Activated CD4-positive, CD25-positive, alpha-beta regulatory T cell (primary cell): ENCODE results near the gene SLC39A9.

Experiments used
- DNase-seq, 4 experiments: peaks; one replicate each; lab custom pipeline; 2025; lab: John Stamatoyannopoulos, UW

Gene SLC39A9

DNA sequence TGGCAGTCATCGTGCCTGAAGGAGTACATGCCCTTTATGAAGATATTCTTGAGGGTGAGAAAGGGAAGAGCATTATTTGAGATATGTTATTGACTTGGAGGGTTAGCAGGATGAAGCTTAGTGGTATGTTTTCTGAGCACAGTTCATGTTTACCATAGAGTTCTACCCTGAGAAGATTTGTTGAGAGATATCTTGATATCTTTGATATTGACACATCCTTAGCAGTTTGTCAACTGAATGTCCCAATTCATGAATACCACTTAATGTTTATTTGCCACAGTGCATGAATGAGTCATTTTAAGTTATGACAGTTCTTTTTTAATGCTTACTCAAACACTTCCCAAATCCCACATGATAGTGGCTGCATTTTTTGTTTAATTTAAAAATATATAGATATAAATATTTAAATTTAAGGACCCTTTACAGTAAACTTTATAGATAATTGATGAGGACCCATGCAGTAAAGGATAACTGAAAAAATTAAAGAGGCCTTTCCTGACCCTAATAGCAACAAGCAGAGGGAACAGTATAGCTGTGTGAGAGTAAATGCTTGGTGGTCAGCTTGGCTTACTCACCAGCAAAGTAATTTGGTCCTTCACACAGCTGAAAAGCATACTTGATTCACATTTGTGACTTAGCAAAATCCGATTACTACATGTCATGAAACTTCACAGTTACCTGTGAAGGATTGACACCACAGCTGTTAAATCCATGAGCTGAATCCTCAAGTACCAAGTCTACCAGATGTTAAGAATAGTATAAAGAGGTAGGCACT, 25.8 kb downstream of the SLC39A9 start:
- no peak for DNase-seq

DNA sequence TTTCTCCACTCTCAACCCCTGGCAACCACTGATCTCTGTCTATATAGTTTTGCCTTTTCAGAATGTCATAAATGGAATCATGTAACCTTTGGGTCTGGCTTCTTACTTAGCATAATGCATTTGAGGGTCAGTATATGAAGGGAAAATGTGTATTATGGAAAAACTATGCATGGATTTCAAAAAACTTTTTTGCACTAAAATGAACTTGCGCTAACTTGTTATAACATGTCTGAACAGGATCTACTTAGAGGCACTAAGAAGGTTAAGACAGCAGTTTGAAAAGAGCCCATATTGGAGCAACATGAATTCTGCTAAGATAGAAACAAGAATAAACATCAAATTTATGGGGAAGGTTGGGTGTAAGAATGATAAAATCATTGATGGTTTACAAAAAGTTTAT, 29.1 kb downstream of the SLC39A9 start:
- DNase-seq, result no peak

DNA sequence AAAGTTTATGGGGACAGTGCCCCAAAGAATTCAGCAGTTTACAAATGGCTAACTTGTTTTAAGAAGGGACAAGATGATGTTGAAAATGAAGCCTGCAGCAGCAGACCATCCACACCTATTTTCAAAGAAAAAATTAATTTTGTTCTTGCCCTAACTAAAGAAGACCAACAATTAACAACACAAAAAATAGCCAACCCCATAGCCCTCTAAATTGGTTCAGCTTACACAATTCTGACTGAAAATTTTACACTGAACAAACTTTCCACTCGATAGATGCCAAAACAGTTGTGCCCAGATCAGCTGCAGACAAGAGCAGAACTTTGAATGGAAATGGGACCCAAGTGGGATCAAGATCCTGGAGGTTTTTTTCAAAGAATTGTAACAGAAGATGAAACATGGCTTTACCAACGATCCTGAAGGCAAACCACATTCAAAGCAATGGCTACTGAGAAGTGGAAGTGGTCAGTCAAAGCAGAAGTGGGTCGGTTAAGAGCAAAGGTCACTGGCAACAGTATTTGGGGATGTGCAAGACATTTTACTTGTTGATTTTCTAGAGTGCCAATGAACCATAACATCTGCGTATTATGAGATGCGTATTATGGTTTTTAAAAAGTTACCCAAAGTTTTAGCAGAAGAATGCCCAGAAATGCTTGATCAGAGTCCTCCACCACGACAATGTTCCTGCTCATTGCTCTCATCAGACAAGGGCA, 30.0 kb downstream of the SLC39A9 start:
- no peak for DNase-seq

DNA sequence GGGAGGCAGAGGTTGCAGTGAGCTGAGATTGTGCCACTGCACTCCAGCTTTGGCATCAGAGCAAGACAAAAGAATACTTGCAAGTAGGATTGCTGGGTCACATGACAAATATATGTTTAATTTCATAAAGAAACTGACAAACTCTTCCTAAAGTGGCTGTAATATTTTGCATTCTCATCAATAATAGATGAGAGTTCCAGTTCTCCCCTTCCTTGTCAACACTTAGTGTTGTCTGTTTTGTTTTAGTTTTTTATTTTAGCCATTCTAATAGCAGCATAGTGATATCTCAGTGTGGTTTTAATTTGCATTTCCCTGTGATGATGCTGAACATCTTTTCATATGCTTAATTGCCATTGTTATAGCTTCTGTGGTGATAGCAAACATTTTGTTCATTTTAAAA, 31.2 kb downstream of the SLC39A9 start:
- no peak for DNase-seq

DNA sequence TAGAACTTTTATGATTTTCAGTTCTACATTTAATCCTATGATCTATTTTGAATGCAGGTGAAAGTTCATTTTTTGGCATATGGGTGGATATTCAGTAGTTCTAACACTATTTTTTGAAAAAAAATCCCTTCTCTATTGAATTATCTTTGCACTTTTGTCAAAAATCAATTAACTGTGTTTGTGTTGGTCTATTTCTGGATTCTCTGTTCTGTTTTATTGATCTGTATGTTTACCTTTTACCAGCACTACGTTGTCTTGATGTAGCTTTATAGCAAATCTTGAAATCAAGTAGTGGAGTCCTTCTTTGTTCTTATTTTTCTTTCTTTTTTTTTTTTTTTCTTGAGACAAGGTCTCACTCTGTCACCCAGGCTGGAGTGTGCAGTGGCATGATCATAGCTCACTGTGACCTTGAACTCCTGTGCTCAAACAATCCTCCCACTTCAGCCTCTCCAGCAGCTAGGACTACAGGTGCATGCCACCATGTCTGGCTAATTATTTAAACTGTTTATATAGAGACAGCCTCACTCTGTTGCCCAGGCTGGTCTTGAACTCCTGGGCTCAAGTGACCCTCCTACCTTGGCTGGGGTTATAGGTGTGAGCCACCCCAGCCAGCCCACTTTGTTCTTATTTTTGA, 31.9 kb downstream of the SLC39A9 start:
- no peak for DNase-seq

DNA sequence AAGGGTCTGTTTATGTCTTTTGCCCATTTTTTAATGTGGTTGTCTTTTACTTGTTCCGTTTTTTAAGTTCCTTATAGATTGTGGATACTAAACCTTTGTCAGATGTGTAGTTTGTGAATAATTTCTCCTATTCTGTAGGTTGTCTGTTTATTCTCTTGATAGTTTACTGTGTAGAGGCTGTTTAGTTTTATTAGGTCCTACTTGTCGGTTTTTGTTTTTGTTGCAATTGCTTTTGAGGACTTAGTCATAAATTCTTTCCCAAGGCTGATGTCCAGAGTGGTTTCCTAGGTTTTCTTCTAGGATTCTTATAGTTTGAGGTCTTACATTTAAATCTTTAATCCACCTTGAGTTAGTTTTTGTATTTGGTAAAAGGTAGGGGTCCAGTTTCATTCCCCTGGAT, 33.9 kb downstream of the SLC39A9 start:
- no peak for DNase-seq

DNA sequence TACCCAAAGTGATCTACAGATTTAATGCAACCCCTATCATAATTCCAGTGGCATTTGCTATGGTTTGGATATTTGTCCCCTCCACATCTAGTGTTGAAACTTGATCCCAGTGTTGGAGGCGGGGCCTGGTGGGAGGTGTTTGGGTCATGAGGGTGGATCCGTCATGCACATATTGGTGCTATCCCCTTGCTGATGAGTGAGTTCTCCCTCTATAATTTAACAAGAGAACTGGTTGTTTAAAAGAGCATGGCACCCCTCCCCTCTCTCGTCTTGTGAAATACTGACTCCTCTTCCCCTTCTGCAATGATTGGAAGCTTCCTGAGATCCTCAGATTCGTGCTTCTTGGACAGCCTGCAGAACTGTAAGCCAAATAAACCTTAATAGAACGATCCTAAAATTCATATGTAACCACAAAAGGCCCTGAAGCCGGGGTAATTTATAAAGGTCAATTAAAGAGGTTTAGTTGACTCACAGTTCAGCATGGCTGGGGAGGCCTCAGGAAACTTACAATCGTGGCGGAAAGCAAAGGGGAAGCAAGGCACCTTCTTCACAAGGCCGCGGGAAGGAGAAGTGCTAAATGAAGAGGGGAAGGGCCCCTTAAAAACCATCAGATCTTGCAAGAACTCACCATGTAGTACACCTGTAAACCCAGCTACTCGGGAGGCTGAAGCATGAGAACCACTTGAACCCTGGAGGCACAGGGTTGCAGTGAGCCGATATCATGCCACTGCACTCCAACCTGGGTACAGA, 41.2 kb downstream of the SLC39A9 start:
- DNase-seq, result no peak

DNA sequence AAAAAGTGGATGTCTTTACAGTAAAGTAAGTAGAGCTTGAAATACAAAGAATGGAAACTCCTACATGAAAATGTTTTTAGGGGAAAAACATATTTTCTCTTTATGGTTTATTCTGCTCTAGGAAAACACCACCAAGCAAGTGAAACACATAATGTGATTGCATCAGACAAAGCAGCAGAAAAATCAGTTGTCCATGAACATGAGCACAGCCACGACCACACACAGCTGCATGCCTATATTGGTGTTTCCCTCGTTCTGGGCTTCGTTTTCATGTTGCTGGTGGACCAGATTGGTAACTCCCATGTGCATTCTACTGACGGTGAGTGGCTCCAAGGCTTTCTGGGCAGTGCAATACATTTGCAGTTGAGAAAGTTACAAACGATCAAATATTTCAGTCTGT, 43.5 kb downstream of the SLC39A9 start:
- DNase-seq, result no peak

DNA sequence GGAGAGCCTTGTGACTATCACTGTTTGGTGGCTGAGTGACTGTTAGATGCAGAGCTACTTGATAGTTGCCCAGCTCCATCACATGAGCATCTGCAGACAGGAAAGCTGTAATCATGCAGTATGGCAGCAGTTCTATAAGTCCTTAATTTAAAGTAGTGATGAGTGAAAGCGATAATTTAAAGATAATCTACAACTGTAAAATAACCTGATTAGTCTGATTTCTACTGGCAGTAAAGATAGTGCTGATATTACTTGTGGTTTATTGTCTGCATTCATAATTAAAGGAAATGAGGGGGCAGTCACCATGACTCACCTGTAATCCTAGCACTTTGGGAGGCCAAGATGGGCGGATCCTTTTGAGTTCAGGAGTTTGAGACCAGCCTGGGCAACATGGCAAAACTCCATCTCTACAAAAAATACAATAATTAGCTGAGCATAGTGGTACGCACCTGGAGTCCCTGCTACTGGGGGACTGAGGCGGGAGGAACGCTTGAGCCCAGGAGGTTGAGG, 44.9 kb downstream of the SLC39A9 start:
- DNase-seq, result no peak

DNA sequence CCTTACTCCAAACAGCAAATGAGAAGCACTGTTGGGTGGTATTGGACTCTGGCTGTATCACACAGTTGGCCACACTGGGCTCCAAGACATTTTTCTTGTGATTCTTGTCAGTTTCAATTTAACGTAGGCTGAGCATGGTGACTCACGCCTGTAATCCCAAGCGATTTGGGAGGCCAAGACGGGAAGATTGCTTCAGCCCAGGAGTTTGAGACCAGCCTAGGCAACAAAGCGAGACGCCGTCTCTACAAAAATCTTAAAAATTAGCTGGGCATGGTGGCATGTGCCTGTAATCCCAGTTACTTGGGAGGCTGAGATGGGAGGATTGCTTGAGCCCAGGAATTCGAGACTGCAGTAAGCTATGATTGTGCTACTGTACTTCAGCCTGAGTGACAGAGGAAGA, 50.7 kb downstream of the SLC39A9 start:
- no peak for DNase-seq

DNA sequence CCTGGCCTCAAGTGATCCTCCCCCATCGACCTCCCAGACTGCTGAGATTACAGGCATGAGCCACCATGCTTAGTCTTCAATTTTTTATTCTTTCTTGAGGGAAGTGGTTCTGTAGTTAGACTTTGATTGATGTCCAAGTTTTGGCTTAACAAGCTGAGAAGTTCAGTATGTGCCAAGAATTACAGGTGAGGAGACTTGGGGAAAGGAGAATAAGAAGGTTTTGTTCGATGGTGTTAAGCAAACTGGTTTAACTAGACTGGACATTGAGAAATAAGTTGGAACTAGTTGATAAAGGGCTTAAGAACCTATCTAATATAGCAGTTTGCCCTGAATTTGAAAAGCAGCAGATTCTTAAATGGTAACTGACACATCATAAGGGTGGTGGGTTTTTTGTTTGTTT, 53.4 kb downstream of the SLC39A9 start:
- no peak for DNase-seq

DNA sequence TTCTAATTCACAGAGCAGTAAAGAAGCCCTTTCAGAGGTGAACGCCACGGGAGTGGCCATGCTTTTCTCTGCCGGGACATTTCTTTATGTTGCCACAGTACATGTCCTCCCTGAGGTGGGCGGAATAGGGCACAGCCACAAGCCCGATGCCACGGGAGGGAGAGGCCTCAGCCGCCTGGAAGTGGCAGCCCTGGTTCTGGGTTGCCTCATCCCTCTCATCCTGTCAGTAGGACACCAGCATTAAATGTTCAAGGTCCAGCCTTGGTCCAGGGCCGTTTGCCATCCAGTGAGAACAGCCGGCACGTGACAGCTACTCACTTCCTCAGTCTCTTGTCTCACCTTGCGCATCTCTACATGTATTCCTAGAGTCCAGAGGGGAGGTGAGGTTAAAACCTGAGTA, 59.9 kb downstream of the SLC39A9 start:
- no peak for DNase-seq

DNA sequence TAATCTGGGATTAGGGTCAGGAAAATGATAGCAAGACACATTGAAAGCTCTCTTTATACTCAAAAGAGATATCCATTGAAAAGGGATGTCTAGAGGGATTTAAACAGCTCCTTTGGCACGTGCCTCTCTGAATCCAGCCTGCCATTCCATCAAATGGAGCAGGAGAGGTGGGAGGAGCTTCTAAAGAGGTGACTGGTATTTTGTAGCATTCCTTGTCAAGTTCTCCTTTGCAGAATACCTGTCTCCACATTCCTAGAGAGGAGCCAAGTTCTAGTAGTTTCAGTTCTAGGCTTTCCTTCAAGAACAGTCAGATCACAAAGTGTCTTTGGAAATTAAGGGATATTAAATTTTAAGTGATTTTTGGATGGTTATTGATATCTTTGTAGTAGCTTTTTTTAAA, 60.6 kb downstream of the SLC39A9 start:
- no peak for DNase-seq

DNA sequence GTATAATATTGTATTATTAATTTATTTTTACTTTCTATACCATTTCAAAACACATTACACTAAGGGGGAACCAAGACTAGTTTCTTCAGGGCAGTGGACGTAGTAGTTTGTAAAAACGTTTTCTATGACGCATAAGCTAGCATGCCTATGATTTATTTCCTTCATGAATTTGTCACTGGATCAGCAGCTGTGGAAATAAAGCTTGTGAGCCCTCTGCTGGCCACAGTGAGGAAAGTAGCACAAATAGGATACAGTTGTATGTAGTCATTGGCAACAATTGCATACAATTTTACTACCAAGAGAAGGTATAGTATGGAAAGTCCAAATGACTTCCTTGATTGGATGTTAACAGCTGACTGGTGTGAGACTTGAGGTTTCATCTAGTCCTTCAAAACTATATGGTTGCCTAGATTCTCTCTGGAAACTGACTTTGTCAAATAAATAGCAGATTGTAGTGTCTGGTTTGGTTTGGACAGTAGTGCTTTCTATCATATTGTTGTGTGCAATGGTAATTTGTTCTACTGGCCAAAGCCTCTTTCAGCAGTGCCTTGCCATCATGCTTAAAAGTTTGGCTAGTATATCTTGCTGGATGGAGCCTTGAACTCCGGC, 61.7 kb downstream of the SLC39A9 start:
- peak; percentile 6 to 28 (median 11) for DNase-seq

DNA sequence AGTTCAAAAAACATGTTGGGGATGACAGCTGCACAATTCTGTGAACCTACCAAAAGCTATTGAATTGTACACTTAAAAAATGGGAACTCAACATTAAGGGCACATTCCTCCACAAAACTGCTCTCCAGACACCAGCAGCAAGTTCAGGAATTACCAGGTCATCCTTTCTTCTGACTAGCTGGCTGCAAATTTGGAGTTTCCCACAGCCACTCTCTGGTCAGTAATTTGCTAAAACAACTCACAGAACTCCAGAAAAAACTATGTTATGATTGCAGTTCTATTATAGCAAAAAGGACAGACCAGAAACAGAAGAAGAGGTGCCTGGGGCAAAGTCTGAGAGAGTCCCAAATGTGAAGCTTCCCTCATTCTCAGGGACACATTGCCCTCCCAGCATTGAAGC, 65.9 kb downstream of the SLC39A9 start:
- DNase-seq, result no peak

DNA sequence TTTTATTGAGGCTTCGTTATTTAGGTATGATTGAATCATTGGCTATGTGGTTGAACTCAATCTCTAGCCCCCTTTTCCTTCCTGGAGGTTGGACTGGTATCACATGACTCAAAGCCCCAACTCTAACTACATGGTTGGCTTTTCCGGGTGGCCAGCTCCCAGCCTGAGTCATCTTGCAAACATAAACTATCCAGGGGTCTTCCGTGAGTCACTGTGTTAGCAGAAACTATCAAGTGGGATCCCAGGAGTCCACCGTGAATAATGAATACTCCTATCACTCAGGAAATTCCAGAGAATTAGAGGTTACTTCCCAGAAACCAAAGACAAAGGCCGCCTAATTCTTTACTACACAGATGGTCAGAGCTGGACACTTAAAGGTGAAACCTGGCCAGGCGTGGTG, 66.3 kb downstream of the SLC39A9 start:
- no peak for DNase-seq

DNA sequence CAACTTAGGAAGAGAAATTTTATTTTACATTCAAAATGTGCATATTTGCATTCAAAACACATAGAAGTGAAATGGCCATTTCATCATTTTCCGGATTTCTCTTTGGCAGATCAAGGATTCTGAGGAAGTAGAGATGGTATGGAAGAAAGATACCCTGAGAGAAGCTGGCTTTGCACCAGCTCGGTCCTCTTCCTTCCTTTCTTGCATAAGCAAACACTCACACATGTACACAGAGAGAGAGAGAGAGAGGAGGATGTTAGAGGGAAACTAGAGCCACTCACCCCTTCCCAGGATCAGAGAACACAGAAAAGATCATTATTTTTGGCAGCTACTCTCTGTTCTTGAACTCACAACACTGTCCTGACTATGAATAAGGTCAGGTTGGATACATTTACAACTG, 70.5 kb downstream of the SLC39A9 start:
- no peak for DNase-seq

DNA sequence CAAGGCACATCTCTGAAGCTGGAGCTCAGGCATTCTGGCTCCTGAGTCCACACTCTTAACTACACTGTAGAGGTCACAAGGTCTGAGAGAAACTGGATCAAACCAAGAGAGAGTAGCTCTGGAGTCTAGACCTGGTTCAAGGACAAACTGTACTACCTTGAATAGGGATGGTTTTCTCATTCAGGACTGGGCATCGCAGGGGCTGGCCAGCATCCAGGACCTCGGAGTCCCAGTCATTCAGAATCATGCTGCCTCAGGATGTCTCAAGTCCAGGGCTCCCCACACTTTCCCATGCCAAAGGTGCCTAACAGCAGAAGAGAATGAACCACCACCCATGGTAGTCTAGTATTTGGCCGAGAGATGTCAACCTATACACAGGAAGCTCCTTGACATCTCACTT, 72.9 kb downstream of the SLC39A9 start:
- DNase-seq, result no peak

DNA sequence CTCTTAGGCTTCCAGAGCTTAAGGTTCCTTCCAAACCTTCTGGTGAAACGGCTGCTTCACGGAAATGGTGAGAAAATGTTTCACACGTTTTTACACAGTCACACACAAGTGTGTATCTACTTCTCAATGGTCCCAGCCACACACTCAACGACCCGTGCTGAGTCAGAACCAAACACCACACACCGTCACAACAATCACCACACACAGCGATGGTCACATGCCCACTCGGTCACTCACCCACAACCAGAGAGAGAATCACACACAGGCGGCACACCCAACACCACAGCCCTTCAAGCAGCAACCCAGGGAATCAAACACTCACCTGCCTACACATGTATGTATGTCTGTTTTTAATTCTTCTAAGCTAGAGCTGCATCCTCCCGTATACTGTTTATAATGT, 73.4 kb downstream of the SLC39A9 start:
- DNase-seq, result no peak

DNA sequence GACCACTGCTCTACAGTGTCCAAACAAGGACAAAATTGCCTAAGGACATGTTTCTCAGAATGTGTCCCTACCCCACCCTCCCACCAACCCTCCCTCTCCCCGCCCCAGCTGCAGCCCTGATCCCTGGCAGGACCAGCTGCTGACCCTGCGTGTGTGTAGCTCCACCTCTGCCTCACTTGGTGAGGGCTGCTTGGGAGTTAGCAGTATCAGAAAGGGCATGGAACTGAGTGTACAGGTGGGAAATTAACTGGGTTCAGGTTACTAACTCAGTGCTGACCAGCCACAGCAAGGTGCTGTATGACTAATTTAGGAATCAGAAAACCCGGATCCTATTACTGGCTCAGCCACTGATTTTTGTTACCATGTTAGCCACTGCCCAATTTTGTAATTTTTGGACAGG, 74.8 kb downstream of the SLC39A9 start:
- no peak for DNase-seq

DNA sequence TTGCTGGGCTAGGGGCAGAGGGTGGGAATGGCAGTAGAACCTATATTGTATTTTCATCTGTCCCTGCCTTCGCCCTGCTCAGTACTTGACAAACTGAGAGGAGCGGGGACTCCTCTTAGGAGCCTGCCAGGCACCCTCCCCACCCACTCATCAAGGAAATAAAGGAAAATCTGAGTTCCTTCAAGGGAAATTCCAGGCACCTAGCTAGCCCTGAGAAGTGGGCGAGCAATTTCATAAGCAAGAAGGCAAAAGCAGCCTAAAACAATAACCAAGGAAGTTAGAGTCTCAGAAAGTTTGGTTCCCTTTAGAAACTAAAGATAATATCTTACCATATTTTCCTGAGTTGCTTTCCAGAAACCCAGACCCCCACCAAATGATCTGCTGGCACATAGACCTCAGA, 75.5 kb downstream of the SLC39A9 start:
- no peak for DNase-seq
